AG10803 (cell line): ENCODE measurements around the gene NPPC.
A peak's percentile ranks its signal among the peaks of the same experiment; 100 is the strongest.
"Not testable (repeated sequence)": the region's sequence is repeated elsewhere in the genome, so short reads cannot be mapped to it uniquely, and the experiment has no call there.

ENCODE experiments used
- DNase-seq: peaks from one replicate; pipeline ENCODE4 v3.0.0; 2010; ENCODE audit warnings: low read depth
- H3K4me3 ChIP-seq: 2 replicates; pipeline ENCODE4 v1.5.1; 2011; ENCODE audit warnings: mild to moderate bottlenecking, low read length, control low read depth
- TF ChIP-seq, protein P1 (sequence below): conservative IDR thresholded peaks from 2 replicates; pipeline ENCODE4 v1.5.1; 2011; ENCODE audit warnings: mild to moderate bottlenecking, low read length, control low read depth, inconsistent platforms

NPPC gene

DNA sequence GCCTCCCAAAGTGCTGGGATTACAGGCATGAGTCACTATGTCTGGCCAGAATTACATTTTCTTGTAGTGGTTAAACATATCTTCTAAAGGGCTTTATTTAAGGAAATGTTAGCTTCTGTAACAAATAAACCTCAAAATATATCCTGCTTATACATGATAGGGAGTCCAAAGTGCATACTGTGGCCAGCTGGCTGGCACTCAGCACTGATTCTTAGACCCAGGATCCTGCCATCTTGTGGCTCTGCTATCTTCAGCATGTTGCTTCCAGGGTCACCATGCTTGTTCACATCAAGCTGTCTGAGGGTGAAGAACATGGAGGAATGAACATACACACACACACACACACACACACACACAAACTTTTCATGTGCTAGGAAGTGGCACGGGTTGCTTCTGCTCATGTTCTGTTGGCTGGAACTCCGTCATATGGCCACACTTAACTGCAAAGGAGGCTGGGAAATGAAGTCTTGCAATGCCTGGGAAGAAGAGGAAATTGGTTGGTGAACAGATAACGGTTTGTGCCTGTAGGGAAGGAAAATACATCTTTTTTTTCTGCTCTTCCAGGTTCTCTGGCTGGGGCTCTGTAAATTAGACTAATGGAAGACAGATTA lies 40.0 kb downstream of the NPPC start:
- TF ChIP-seq, protein P1, sequence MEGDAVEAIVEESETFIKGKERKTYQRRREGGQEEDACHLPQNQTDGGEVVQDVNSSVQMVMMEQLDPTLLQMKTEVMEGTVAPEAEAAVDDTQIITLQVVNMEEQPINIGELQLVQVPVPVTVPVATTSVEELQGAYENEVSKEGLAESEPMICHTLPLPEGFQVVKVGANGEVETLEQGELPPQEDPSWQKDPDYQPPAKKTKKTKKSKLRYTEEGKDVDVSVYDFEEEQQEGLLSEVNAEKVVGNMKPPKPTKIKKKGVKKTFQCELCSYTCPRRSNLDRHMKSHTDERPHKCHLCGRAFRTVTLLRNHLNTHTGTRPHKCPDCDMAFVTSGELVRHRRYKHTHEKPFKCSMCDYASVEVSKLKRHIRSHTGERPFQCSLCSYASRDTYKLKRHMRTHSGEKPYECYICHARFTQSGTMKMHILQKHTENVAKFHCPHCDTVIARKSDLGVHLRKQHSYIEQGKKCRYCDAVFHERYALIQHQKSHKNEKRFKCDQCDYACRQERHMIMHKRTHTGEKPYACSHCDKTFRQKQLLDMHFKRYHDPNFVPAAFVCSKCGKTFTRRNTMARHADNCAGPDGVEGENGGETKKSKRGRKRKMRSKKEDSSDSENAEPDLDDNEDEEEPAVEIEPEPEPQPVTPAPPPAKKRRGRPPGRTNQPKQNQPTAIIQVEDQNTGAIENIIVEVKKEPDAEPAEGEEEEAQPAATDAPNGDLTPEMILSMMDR = no peak
- DNase-seq = no peak

GRCh38 chr2:231884438-231885140 lies 41.6 kb downstream of the NPPC start:
- DNase-seq = no peak
- no peak overlapping the region for H3K4me3 ChIP-seq
- TF ChIP-seq, protein P1 = no peak

More for the DNA sequence above, 40.0 kb downstream of the NPPC start:
- no peak overlapping the region for H3K4me3 ChIP-seq

GRCh38 chr2:231883468-231883881 lies 42.7 kb downstream of the NPPC start:
- no peak overlapping the region for H3K4me3 ChIP-seq
- TF ChIP-seq, protein P1 = no peak
- DNase-seq = peak; percentile 11

GRCh38 chr2:231882646-231883045 lies 43.5 kb downstream of the NPPC start:
- no peak overlapping the region for H3K4me3 ChIP-seq
- TF ChIP-seq, protein P1 = no peak

GRCh38 chr2:231880371-231880770 lies 45.8 kb downstream of the NPPC start:
- H3K4me3 ChIP-seq, DNase-seq: not testable (repeated sequence)

More at GRCh38 chr2:231882646-231883045, 43.5 kb downstream of the NPPC start:
- no peak for DNase-seq

GRCh38 chr2:231879216-231879615 lies 47.0 kb downstream of the NPPC start:
- DNase-seq = no peak
- H3K4me3 ChIP-seq = no peak overlapping the region
- TF ChIP-seq, protein P1 = no peak

- TF ChIP-seq, protein P1 = no peak
- DNase-seq = no peak
- H3K4me3 ChIP-seq = no peak overlapping the region
Measured at GRCh38 chr2:231877533-231878456, 48.4 kb downstream of the NPPC start.
